Stimulated activated effector memory CD8-positive, alpha-beta T cell treated with anti-CD3 and anti-CD28 coated beads, Interleukin-12 subunit alpha, Interleukin-12 subunit beta, amount 100 ng/mL, for 72 hours (primary cell): ENCODE measurements around the gene FHIT.

Source experiments
- ATAC-seq: fragments of 150-1000 bp; cut with Tn5 transposase; 2 replicates; pipeline ENCODE4 v1.10.0; 2021
- DNase-seq, 2 donors: peaks; one replicate each; pipeline ENCODE4 v3.0.0; 2021 to 2022; ENCODE audit warnings: low spot score in 2 of 2
- H3K27ac Mint-ChIP-seq: one replicate; pipeline ENCODE4 v1.8.0; 2022; ENCODE audit warnings: mild to moderate bottlenecking, mixed read lengths
- H3K36me3 Mint-ChIP-seq: one replicate; pipeline ENCODE4 v1.8.0; 2022; ENCODE audit warnings: mild to moderate bottlenecking, mixed read lengths
- H3K4me1 Mint-ChIP-seq: one replicate; pipeline ENCODE4 v1.8.0; 2022; ENCODE audit warnings: mixed read lengths
- H3K4me3 Mint-ChIP-seq: one replicate; pipeline ENCODE4 v1.8.0; 2022; ENCODE audit warnings: mild to moderate bottlenecking, mixed read lengths
- H3K9me3 Mint-ChIP-seq: one replicate; pipeline ENCODE4 v1.8.0; 2022; ENCODE audit warnings: mixed read lengths

The FHIT gene

DNA sequence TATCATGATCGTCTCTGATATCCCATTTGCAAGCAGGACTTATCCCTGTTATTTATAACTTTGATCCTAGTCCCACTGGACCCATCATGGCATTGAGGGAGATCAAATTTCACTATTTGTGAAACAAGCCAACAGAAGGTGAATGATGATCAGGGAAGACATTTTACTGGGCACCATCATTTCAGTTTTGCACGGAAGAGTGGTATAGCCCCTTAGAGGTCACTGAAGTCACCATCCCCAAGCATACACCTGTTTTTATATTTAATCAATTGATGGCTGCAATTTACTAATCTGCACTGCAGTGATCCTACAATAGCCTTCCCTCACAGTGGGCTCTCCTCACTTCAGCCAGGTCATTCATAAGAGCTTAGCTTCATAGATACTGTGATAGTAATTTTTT, 132.4 kb downstream of the FHIT start:
- ATAC-seq (no peak), DNase-seq (no peak)
- H3K27ac Mint-ChIP-seq: no peak overlapping the region
- no peaks in the 10 kb centered on the region for H3K4me1 Mint-ChIP-seq
- H3K4me3 Mint-ChIP-seq: no peak overlapping the region
- no peaks in the 10 kb centered on the region for H3K36me3 Mint-ChIP-seq
- H3K9me3 Mint-ChIP-seq: peaks cover 15% of the 10 kb centered on the region

DNA sequence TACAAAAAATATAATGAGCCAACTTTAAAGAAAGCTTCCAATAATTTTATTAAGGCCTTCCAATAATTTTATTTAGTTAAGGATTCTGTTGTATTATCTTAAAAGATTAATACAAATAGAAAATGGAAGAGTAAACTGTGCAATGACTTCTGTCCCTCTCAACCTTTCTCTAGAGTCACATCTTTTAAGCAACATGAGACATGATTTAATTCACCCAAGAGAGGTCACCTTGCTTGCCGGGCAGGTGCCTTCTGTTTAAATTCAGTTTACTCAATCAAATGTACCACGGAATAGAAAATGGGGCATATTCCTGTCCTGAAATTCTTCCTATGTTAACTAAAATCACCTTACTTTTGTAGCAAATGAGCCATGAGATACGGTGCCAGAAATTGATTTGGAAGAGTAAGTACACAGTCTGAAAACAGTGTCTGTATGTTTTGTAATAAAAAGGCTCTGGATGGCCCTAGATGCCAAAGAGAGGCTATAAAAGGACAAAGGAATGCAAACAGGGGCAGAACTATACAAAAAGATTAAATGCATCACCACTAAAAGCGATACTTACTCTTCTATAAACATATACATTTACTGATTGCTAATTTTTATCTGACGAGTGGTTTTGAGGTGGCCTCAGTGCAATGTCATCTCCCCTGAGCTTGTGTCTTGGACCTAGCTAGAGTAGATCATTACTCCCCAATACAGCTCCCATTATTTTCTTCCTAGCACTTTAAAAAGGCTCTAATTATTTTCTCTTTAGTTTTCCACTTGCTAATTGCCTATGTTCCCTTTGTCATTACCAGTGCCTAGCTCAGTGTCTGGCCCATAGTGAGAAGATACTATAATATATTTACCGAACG, 134.0 kb downstream of the FHIT start:
- no peak for ATAC-seq
- H3K36me3 Mint-ChIP-seq: no peaks in the 10 kb centered on the region
- H3K9me3 Mint-ChIP-seq: peaks cover 13% of the 10 kb centered on the region
- H3K27ac Mint-ChIP-seq: no peak overlapping the region
- no peak for DNase-seq
- H3K4me1 Mint-ChIP-seq: no peaks in the 10 kb centered on the region
- no peak overlapping the region for H3K4me3 Mint-ChIP-seq

DNA sequence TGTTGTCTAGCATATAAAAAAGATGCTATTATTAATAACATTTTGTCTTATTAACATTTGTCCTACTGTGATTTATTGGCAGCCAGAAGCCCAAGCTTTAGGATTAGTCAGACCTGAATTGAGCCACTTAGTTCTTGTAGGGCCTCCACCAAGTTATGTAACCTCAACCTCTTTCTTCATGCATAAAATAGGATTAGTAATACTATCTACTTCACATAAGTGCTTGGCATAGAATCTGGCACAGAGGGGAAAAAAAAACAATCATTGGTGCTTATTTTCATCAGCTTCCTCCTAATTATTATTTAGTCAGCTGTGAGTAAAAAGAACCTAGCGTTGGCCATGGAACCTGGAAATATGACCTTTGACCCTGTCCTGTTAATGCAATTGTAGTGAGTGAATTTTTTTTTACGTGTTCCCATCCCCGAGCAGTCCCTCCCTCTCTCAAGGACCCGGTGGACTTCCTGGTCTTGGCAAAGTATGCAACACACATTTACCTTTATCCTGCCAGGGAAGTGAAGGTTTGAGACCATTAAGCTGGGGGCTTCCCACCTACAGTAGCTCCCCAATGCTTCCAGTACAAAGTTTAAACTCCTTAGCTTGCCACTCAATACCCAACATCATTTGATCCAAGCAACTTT, 136.8 kb downstream of the FHIT start:
- Mint-ChIP-seq H3K9me3 (peaks cover 13% of the 10 kb centered on the region), H3K4me1 (no peaks in the 10 kb centered on the region), H3K27ac (no peak overlapping the region), H3K36me3 (no peaks in the 10 kb centered on the region), H3K4me3 (no peak overlapping the region)
- DNase-seq (no peak), ATAC-seq (no peak)

DNA sequence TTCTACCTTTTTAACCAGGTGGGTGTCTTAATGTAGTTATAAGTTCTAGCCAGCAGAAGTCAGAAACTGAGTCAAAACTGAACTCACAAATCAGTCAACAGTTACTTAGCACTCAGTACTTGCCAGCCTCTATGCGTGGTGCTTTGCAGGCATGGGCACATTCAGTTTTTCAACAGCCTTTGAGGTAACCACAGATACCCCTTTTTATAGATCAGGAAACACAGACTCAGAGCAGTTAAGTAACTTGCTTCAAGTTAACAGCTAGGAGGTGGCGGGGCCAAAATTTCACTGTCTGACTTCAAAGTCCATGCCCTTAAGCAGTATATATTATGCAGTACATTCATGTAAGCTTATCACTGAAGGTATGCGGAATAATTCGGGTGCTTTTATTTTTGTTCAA, 139.4 kb downstream of the FHIT start:
- DNase-seq (no peak), ATAC-seq (peak; percentile 57)
- Mint-ChIP-seq H3K36me3 (no peaks in the 10 kb centered on the region), H3K4me1 (no peaks in the 10 kb centered on the region), H3K27ac (no peak overlapping the region), H3K9me3 (peaks cover 17% of the 10 kb centered on the region), H3K4me3 (no peak overlapping the region)

DNA sequence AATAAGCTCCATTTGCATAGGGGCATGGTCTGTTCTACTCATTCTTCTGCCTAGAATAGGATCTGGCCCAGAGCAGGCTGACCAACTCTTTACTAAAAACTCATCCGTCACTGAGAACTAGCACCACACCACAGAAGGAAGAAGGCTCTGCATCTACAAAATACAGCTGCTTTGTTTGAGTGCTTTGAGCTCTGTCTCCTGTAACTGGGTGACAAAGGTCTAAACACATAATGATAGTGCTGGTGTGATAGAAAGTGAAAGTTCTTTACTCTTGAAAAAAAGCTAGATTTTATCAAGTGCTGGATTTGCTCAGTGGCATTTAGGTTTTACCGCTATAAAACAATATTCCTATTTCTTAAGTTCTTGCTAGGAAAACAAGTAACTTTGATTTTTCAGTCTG, 140.7 kb downstream of the FHIT start:
- ATAC-seq (no peak), DNase-seq (no peak)
- Mint-ChIP-seq H3K4me1 (no peaks in the 10 kb centered on the region), H3K36me3 (no peaks in the 10 kb centered on the region), H3K9me3 (peaks cover 17% of the 10 kb centered on the region), H3K27ac (no peak overlapping the region), H3K4me3 (no peak overlapping the region)

DNA sequence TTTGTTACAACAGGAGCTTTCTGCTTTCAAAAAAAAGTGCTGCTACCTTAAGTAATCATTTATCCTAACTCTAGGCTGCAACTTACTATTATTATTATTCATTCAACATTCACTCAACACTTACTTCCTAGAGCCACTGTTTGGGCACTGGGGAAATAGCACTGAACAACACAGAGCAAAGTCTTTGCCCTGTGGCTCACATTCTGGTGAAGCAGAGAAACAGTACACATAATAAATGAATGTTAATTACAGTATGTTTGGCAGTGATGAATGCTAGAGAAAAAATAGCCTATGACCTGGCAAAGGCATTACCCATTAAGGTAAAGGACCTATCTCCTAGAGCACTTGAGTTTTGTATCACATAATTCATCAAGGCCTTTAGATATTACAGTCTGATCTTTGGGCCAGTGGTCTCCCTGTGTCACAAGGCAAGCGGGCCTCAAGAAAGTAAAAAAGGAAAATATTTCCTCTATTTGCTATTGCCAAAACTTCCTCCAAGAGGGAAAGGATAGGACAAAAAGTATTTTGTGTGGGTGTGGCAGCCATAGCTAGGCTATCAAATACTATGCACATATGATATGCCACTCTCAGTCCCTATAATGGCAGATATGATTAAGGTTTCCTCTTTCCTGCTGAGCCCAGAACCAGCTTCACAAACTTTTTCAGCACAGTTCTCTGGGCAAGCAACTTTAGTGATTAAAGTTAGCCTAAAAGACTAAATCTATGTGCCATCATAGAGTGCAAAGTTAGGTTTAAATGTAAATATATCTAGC, 142.8 kb downstream of the FHIT start:
- Mint-ChIP-seq H3K9me3 (peaks cover 14% of the 10 kb centered on the region), H3K4me3 (no peak overlapping the region), H3K4me1 (no peaks in the 10 kb centered on the region), H3K36me3 (no peaks in the 10 kb centered on the region), H3K27ac (no peak overlapping the region)
- no peak for DNase-seq
- ATAC-seq: no peak

DNA sequence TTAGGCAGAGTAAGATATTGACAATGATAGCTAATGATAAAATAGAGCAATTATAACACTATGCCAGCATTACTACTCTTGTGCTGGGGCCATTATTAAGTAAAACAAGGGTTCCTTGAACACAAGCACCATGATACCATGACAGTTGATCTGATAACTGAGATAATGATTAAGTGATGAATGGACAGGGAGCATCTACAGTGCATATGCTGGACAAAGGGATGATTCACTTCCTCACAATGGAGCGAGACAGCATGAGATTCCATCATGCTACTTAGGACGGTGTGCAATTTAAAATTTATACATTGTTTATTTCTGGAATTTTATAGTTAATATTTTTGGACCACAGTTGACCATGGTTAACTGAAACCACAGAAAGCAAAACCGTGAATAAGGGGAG, 156.6 kb downstream of the FHIT start:
- no peak for ATAC-seq
- no peaks in the 10 kb centered on the region for H3K4me1 Mint-ChIP-seq
- no peaks in the 10 kb centered on the region for H3K36me3 Mint-ChIP-seq
- H3K27ac Mint-ChIP-seq: no peak overlapping the region
- H3K4me3 Mint-ChIP-seq: no peak overlapping the region
- DNase-seq: no peak
- peaks cover 9% of the 10 kb centered on the region for H3K9me3 Mint-ChIP-seq

DNA sequence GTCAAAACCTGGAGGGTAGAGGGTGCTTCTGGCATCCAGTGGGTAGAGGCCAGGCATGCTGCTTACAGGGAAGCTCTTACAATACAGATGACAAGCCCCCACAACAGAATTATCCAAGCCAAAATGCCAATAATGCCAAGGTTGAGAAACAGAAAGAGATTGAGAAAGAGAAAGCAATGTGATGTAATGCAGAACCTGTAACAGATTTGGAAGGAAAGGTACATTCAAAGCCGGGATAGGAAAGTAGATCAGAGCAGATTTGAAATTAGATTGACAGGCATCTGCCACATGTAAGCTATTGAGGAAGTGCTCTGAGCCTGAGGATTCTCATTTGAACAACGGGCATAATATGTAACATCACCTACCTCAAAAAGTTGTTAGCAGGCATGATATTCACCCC, 157.9 kb downstream of the FHIT start:
- ATAC-seq: no peak
- no peaks in the 10 kb centered on the region for H3K4me1 Mint-ChIP-seq
- H3K27ac Mint-ChIP-seq: no peak overlapping the region
- DNase-seq: no peak
- peaks cover 6% of the 10 kb centered on the region for H3K9me3 Mint-ChIP-seq
- no peaks in the 10 kb centered on the region for H3K36me3 Mint-ChIP-seq
- no peak overlapping the region for H3K4me3 Mint-ChIP-seq

DNA sequence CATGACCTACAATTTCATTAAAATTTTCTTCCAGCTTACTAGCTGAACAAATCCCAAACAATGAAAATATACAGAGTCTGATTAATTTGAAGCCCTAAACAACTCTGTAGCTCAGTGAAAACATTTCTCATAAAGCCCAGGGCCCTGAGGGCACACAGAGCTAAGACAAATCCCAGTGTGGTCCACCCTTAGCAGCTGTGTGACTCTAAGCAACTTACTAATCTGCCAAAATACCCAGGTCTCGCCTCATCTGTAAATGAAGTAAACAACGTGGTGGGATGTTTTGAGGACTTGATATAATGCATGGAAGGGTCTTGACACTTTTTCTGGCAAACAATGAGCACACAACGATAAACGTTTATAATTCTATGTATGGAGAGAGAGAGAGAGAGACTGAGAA, 158.4 kb downstream of the FHIT start:
- Mint-ChIP-seq H3K4me3 (no peak overlapping the region), H3K27ac (no peak overlapping the region), H3K4me1 (no peaks in the 10 kb centered on the region), H3K36me3 (no peaks in the 10 kb centered on the region), H3K9me3 (peaks cover 6% of the 10 kb centered on the region)
- DNase-seq (no peak), ATAC-seq (no peak)

DNA sequence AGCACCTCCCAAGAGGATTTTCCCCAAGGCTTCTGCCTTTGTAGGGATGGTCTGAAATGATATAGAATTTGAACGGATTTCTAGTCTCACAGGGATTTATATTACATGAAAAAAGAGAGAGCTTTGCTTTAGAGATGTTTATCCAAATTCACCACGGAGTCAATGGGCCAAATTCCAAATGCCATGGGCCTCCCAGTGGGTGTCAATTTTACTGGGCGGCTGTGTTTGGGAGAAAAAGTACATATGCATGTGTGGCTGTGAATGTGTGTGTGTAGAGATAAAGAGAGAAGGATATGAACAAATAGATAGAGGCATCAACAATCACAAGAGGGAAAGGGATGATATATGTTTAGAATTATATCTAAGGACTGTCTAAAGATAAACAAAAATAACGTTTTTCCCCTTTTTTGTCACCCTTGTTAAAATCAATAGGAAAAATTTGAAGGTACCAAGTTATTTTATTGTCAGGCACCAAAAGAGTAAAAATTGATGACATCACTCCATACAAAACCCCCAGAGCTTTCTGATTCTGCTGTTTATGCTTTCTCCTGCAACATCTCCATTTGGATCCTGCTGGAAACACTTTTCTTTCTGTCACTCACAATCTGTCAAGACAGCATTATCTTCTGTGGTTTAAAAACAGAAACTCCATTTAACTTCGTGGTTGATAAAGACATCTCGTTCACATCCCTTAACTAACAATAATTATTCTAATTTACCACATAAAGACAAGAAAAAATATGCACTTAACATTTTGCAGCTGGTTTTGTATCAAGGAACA, 160.7 kb downstream of the FHIT start:
- Mint-ChIP-seq H3K9me3 (peaks cover 7% of the 10 kb centered on the region), H3K4me3 (no peak overlapping the region), H3K4me1 (no peaks in the 10 kb centered on the region), H3K27ac (no peak overlapping the region), H3K36me3 (no peaks in the 10 kb centered on the region)
- no peak for ATAC-seq
- DNase-seq: no peak

DNA sequence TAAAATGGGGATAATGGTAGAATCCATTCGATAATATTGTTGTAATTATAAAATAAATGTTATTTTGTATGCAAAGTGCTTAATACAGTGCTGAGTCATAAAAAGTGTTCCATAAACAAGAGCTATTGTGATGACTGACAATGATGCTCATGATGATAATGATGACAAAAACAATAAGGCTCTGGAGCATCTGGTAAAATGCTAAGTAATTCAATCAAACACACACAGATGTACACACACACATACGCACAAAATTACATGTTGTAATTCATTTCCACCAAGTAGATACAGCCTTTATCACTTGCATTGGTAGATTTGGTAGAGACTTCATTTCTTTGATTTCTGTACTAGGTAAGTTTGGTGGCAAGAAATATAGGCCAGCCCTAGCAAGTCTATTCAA, 163.8 kb downstream of the FHIT start:
- Mint-ChIP-seq H3K4me1 (no peaks in the 10 kb centered on the region), H3K27ac (no peak overlapping the region), H3K9me3 (peaks cover 13% of the 10 kb centered on the region), H3K36me3 (no peaks in the 10 kb centered on the region), H3K4me3 (no peak overlapping the region)
- ATAC-seq (no peak), DNase-seq (no peak)

DNA sequence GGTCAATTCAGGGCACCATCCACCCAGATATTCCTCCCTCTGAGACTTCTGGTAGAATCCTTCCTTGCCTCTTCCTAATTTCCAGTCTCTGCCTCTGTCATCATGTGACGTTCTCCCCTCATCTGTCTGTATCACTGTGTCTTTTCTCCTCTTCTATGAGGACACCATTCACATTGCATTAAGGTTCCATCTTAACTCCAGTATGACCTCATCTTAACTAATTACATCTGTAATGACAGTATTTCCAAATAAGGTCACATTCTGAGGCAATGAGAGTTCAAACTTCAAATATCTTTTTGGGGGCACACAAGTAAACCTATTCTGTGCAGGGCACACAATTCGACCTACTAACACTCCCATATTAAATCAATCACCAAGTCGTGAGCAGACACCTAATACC, 169.7 kb downstream of the FHIT start:
- Mint-ChIP-seq H3K9me3 (peaks cover 9% of the 10 kb centered on the region), H3K27ac (no peak overlapping the region), H3K4me3 (no peak overlapping the region), H3K4me1 (no peaks in the 10 kb centered on the region), H3K36me3 (no peaks in the 10 kb centered on the region)
- DNase-seq (no peak), ATAC-seq (no peak)

DNA sequence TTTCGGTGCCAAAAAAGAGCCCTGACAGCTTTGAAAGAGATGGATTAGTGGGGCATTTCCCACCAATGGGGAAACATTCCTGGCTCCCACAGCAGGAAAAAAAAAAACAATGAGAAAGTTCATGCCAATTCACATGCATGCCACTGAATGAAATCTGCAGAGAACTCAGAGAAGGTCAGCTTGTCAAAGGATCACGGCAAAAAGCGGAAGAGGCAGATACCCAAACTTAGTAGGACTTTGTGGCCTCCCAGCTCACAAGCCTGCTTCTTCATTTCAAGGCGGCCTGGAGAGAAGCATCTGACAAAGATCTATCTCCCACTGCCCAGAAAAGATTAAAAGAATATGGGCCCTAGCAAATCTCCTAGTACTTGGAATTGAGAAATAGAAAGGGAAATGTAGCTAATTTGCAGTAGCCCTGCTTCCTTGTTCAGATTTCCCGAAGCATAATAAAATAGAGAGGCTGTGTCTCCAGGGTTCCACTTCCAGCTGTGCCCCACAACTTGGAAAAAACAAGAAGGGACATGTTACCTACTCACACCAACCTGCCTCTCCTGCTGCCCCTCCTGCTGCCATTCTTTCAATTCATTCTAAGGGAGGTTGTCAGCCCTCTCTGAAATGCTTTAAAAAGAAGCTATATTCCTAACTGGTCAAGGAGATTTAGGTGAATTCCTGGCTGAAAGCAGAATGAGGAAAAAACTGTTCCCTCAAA, 170.4 kb downstream of the FHIT start:
- Mint-ChIP-seq H3K4me1 (no peaks in the 10 kb centered on the region), H3K36me3 (no peaks in the 10 kb centered on the region), H3K27ac (no peak overlapping the region), H3K9me3 (peaks cover 9% of the 10 kb centered on the region), H3K4me3 (no peak overlapping the region)
- DNase-seq (no peak), ATAC-seq (no peak)

DNA sequence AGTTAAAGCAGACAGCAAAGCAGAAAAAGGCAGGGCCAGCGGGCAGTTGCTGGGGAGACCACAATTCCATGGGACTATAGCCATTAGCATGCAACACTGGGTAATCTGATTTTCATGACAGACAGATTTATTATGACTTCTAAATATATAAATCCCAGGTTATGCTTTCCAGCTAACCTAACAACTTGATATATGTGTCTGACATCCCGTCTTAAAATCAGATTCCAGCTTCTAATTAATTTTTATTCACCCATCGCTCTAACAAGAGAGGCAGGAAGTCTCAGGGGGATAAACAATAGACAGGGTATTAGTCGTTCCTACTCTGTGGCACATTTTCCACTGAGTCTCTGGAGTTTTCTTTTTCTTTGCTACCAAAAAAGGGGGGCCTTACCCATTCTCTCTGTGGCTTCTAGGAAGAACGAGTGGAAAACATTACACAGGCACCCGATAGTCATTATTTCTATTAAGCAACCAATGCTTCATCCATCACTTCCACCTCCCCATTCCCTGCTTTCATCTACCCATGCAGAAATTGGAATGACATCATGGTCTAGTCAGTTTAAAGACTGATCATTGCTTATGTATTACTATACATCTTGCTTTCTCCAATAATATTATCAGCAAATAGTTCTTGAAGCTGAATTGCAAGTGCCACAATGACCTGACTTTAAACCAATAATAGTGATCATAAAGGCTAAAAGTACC, 173.1 kb downstream of the FHIT start:
- Mint-ChIP-seq H3K4me1 (no peaks in the 10 kb centered on the region), H3K4me3 (no peak overlapping the region), H3K27ac (no peak overlapping the region), H3K36me3 (no peaks in the 10 kb centered on the region), H3K9me3 (peaks cover 3% of the 10 kb centered on the region)
- DNase-seq (no peak), ATAC-seq (no peak)
